ENCODE results near the gene RAB11A.

DNA sequence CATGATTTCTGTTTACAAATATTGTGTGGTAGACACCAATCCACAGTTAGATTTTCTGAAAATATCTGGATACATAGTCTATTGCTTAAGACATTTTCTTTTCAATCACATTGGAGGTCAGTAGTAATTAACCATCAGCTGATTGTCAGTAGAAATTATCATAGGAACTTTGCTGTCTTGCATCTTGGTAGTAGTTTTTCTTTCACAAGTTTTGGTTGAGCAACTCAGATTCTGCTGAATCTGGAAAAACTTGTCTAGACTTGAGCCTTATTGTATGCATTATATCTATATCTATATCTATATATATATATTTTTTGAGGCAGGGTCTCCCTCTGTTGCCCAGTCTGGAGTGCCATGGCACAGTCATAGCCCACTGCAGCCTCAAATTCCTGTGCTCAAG lies 4.0 kb downstream of the RAB11A start:
- TF ChIP-seq POLR2AphosphoS5 (IDR thresholded peaks at IDR 0.05; ENCODE audit: borderline replicate concordance, low read depth, low read length) (no peak), EZH2 (IDR thresholded peaks at IDR 0.05) (no peak)

All from SK-N-MC (cell line).